ENCODE data around the gene DDX21.
"Not testable (repeated sequence)": the region's sequence is repeated elsewhere in the genome, so short reads cannot be mapped to it uniquely, and the experiment has no call there.

Gene DDX21

DNA sequence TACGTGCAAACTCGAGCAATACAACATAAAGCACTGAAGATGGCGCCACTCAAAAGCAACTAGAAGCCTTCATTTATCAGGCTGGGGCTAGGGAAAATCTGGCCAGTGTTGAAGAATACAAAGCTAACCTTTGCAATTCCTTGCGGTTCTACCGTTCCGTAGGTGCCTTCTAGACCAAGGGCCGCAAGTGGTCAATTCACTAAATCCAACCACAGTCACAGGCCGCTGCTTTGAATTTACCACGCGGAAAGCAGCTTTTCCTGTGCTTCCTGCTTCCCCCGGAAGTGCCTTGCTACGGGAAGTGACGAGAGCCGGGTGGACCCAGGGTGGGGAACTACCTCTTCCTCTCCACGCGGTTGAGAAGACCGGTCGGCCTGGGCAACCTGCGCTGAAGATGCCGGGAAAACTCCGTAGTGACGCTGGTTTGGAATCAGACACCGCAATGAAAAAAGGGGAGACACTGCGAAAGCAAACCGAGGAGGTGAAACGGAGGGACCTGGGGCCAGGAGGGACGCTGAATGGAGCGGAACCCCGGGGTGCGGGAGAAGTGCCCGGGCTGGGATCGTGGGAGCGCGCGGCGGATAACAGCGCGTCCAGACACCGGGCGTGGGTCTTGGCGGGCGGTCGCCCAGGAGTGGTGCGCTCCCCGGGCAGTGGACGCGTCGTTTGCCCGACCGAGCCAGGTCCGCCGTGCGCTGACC lies at the start of gene DDX21:
DDX21 (plus strand) TSS at position 339 of the 701 bp plus-strand sequence; CDS start at position 395, 56 bp downstream.
- TF ChIP-seq, protein P1, sequence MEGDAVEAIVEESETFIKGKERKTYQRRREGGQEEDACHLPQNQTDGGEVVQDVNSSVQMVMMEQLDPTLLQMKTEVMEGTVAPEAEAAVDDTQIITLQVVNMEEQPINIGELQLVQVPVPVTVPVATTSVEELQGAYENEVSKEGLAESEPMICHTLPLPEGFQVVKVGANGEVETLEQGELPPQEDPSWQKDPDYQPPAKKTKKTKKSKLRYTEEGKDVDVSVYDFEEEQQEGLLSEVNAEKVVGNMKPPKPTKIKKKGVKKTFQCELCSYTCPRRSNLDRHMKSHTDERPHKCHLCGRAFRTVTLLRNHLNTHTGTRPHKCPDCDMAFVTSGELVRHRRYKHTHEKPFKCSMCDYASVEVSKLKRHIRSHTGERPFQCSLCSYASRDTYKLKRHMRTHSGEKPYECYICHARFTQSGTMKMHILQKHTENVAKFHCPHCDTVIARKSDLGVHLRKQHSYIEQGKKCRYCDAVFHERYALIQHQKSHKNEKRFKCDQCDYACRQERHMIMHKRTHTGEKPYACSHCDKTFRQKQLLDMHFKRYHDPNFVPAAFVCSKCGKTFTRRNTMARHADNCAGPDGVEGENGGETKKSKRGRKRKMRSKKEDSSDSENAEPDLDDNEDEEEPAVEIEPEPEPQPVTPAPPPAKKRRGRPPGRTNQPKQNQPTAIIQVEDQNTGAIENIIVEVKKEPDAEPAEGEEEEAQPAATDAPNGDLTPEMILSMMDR (IDR thresholded peaks at IDR 0.05; ENCODE audit: low read depth, low read length) = peak; percentile 63

DNA sequence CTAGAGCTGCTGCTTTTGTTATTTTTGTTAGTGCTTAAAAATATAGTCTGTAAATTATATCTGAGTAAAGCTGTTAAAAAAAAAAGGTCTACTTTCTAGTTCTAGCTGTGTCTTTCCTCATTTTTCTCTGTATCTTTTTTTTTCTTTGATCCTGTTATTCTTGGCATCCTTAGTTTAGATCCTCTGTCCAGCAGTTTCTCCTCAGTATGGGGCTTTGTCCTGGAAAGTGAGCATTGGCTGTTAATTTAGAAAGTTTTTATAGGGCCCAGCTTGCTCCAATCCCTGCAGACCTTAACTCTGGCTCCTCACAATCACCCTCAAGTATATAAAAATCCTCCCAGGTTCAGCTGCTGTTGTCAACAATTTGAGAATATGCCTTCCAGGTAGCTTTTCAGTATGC lies 31.4 kb upstream of the DDX21 start:
- TF ChIP-seq, protein P1 (IDR thresholded peaks at IDR 0.05; ENCODE audit: low read depth, low read length) = no peak
- no peak for DNase-seq (ENCODE audit: extremely low read depth, low read depth)

More for the DNA sequence above, at the start of gene DDX21:
- DNase-seq (ENCODE audit: extremely low read depth, low read depth) = peak; percentile 69

DNA sequence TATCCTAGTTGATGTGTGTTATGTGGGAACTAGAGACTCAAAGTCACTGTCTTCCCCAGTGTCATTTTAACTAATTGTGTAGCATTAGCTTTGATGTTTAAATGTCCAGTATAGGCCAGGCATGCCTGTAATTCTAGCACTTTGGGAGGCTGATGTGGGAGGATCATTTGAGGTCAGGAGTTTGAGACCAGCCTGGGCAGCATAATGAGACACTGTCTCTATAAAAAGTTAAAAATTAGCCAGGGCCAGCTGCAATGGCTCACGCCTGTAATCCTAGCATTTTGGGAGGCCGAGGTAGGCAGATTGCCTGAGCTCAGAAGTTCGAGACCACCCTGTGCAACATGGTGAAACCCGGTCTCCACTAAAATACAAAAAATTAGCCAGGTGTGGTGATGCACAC lies 30.5 kb upstream of the DDX21 start:
- DNase-seq (ENCODE audit: extremely low read depth, low read depth) = no peak
- TF ChIP-seq, protein P1 (IDR thresholded peaks at IDR 0.05; ENCODE audit: low read depth, low read length) = no peak

DNA sequence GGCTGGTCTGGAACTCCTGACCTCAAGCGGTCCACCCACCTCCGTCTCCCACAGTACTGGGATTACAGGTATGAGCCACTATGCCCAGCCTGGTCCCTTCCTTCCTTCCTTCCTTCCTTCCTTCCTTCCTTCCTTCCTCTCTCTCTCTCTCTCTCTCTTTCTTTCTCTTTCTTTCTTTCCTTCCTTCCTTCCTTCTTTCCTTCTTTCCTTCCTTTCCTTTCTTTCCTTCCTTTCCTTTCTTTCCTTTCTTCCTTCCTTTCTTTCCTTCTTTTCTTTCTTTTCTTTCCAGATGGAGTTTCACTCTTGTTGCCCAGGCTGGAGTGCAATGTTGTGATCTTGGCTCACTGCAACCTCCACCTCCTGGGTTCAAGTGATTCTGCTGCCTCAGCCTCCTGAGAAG lies 26.8 kb upstream of the DDX21 start:
- not testable (repeated sequence) for DNase-seq (ENCODE audit: extremely low read depth, low read depth)

DNA sequence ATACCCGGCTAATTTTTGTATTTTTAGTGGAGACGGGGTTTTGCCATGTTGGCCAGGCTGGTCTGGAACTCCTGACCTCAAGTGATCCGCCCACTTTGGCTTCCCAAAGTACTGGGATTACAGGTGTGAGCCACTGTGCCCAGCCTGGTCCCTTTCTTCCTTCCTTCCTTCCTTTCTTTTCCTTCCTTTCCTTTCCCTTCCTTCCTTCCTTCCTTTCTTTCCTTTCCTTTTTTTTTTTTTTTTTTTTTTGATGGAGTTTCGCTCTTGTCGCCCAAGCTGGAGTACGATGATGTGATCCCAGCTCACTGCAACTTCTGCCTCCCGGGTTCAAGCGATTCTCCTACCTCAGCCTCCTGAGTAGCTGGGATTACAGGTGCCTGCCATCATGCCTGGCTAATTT lies 26.1 kb upstream of the DDX21 start:
- not testable (repeated sequence) for DNase-seq (ENCODE audit: extremely low read depth, low read depth)

DNA sequence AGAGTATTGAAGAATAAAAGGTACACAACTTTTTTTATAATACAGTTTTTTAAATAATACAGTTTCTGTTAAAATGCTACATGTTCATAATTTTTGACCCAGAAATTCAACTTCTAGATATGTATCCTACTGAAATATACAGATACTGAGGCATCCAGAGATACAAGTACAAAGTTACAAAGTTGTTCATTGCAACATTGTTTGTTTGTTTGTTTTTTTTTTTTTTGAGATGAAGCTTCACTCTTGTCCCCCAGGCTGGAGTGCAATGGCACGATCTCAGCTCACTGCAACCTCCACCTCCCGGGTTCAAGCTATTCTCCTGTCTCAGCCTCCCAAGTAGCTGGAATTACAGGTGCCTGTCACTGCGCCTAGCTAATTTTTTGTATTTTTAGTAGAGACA lies 23.1 kb upstream of the DDX21 start:
- not testable (repeated sequence) for DNase-seq (ENCODE audit: extremely low read depth, low read depth)

DNA sequence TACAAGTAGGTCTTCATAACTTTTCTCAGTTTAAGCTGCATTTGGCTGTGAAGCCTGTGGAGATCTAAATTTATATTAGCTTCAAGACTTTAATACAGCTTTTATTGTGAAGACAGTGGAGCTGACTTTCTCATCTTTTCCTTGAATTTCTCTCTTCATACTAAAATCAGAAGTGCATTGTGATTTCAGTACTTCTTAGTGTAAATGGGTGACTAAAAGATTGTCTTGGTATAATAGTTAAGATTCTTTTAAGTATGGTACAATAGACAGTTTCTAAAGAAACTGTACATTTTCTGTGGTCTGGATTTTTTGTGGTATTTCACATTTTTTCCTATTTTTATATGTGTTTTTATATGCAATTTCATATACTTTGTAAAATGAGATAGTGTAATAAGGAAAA lies 21.0 kb upstream of the DDX21 start:
- TF ChIP-seq, protein P1 (IDR thresholded peaks at IDR 0.05; ENCODE audit: low read depth, low read length) = no peak
- no peak for DNase-seq (ENCODE audit: extremely low read depth, low read depth)

DNA sequence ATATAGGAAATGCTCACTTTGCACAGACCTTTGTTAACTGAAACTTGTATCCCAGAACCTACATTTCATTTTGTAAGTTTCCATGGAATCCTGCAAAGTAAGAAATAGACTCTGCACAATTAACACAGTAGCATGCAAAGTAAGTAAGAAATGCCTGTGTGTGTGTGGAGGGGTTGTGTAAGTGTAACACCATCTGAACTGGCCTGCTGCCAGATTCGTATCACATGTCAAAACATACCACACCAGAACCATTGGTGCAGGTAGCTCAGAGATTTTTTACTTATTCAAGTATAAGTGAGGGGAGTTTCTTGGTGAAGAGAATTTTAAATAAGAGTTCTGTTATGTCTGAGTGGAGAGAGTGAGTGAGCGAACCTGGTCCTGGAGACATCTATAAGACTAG lies 17.9 kb upstream of the DDX21 start:
- TF ChIP-seq, protein P1 (IDR thresholded peaks at IDR 0.05; ENCODE audit: low read depth, low read length) = no peak
- no peak for DNase-seq (ENCODE audit: extremely low read depth, low read depth)

DNA sequence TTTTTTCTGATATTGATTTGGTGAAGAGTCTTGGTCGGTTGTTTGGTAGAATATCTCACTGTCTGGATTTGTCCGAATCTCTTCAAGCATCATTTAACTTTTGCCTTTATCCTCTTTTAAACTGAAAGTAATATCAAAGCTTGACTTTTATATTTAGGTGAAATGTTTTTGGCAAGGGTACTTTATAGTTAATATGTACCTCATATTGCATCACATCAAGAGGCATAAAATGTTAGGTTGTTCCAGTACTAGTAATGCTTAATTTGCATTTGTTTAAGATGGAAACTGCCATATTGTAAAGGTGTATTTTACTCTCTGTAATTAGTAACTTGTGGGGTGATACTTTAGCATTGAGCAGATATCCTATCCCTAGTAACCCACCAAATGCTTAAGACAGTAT lies 17.1 kb upstream of the DDX21 start:
- DNase-seq (ENCODE audit: extremely low read depth, low read depth) = no peak
- TF ChIP-seq, protein P1 (IDR thresholded peaks at IDR 0.05; ENCODE audit: low read depth, low read length) = no peak

DNA sequence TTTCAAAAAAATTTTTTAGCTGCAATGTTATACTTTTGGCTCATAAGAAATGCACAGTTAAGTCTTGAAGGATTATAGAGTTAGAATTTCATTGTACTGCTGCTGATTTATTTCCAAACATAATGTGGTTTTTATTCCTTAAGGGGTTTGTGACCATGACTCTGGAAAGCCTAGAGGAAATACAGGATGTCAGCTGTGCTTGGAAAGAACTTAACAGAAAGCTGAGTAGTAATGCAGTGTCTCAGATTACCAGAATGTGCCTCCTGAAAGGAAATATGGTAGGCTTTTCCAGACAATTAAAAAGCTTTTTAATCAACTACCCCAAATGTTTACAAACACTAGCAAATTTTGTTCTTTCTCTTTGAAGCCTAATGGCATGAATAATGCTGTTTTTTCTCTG lies 15.1 kb upstream of the DDX21 start:
- not testable (repeated sequence) for DNase-seq (ENCODE audit: extremely low read depth, low read depth)

Data from AG09319 (cell line).